Thyroid gland (tissue), 4 donors: ENCODE results near the gene SLC22A1.

Experiments
- CTCF ChIP-seq, 6 experiments: fragments of 200-600 bp in 3 of 6; fragments of 450-650 bp in 3 of 6; sonication (generic) in 3 of 6; IDR thresholded peaks; one replicate each; pipeline ENCODE4 v1.5.1; 2016 to 2019; ENCODE audit warnings: antibody characterized with exemption in 6 of 6, mild to moderate bottlenecking in 2 of 6, inconsistent platforms in 1 of 6, moderate library complexity in 1 of 6
- POLR2A ChIP-seq, 2 donors: fragments of 450-650 bp; IDR thresholded peaks; one replicate each; pipeline ENCODE4 v1.6.1; 2017; ENCODE audit warnings: antibody characterized with exemption in 2 of 2, mild to moderate bottlenecking in 2 of 2, moderate library complexity in 1 of 2

- TF ChIP-seq CTCF (IDR thresholded peaks at IDR 0.05) (no peak), POLR2A (IDR thresholded peaks at IDR 0.05) (no peak)
These were observed 18.4 kb upstream of the SLC22A1 start for GRCh38 chr6:160102956-160103824.
